HepG2 (cell line): ENCODE data around the gene POLG2. TPM values are rescaled to one million over a fixed set of nuclear protein-coding genes. Genes with fewer than 3 reads are reported as not detected.

Source experiments
- FIP1L1 ChIP-seq: fragments of 200-400 bp; formaldehyde crosslinking; IDR thresholded peaks from 2 replicates; pipeline ENCODE4 v1.6.1; 2018; ENCODE audit warnings: low read depth, mild to moderate bottlenecking, low read length, moderate library complexity, borderline replicate concordance; ENCODE audit not compliant: insufficient read depth
- FUBP1 ChIP-seq: sonication (generic); formaldehyde crosslinking; IDR thresholded peaks from 2 replicates; pipeline ENCODE4 v1.5.1; 2020; ENCODE audit warnings: missing genetic modification reagents, mild to moderate bottlenecking, borderline replicate concordance
- GMEB2 ChIP-seq: IDR thresholded peaks from 2 replicates; pipeline ENCODE4 v1.6.1; 2016; ENCODE audit warnings: missing biosample characterization, missing genetic modification reagents, low read depth
- JDP2 ChIP-seq: sonication (generic); formaldehyde crosslinking; IDR thresholded peaks from 2 replicates; pipeline ENCODE4 v1.8.1; 2022; ENCODE audit warnings: missing genetic modification reagents, borderline replicate concordance
- PHB2 ChIP-seq: fragments of 450-650 bp; IDR thresholded peaks from 2 replicates; pipeline ENCODE4 v1.6.1; 2018; ENCODE audit not compliant: partially characterized antibody
- SIX4 ChIP-seq: sonication (generic); formaldehyde crosslinking; IDR thresholded peaks from 2 replicates; pipeline ENCODE4 v1.4.0; 2020; ENCODE audit warnings: missing genetic modification reagents
- SOX5 ChIP-seq: IDR thresholded peaks from 2 replicates; pipeline ENCODE4 v1.6.1; 2016; ENCODE audit warnings: borderline replicate concordance
- XRCC5 ChIP-seq: fragments of 200-400 bp; formaldehyde crosslinking; optimal IDR thresholded peaks from 2 replicates; pipeline ENCODE3; 2017; ENCODE audit warnings: mild to moderate bottlenecking, low read length
- ZFP90 ChIP-seq: sonication (generic); formaldehyde crosslinking; IDR thresholded peaks from 2 replicates; pipeline ENCODE4 v1.8.0; 2022; ENCODE audit warnings: missing genetic modification reagents, mild to moderate bottlenecking, inconsistent platforms, borderline replicate concordance
- polyA plus RNA-seq, 8 experiments: library from polyadenylated mRNA; depleted of rRNA in 3 of 8; stranded (reverse) in 7 of 8; unstranded in 1 of 8; fragments of >200 nt; fragmentation: Illumina TruSeq in 4 of 8; extraction: Trizol in 4 of 8; gene quantifications; 2 replicates each; pipeline versions ENCODE4 v1.2.1 to v1.2.3, GENCODE V29; 2011 to 2016; ENCODE audit warnings: low read depth in 4 of 8, missing spikeins in 1 of 8, mixed read lengths in 1 of 8; ENCODE audit not compliant: insufficient read depth in 1 of 8
- total RNA-seq, 5 experiments: library from RNA; depleted of rRNA; stranded (reverse); fragments of >200 nt; fragmentation: Illumina TruSeq; extraction: Trizol; gene quantifications; 2 replicates each; pipeline ENCODE4 v1.2.3, GENCODE V29; 2016; ENCODE audit warnings: low read depth in 1 of 5
- TF ChIP-seq, protein P1 (sequence below): sonication (generic); formaldehyde crosslinking; IDR thresholded peaks from 2 replicates; pipeline ENCODE4 v1.4.0; 2020; ENCODE audit warnings: missing genetic modification reagents, borderline replicate concordance
- TF ChIP-seq, protein P2 (sequence below): sonication (generic); formaldehyde crosslinking; IDR thresholded peaks from 2 replicates; pipeline ENCODE4 v1.8.1; 2023; ENCODE audit warnings: missing genetic modification reagents, inconsistent platforms, borderline replicate concordance
- TF ChIP-seq, protein P3 (sequence below): IDR thresholded peaks from 2 replicates; pipeline ENCODE4 v1.6.1; 2016; ENCODE audit warnings: missing compliant biosample characterization, missing genetic modification reagents, borderline replicate concordance
- TF ChIP-seq, protein P4 (sequence below): sonication (generic); formaldehyde crosslinking; IDR thresholded peaks from 2 replicates; pipeline ENCODE4 v1.4.0; 2020; ENCODE audit warnings: missing genetic modification reagents, borderline replicate concordance

POLG2 gene
- total and polyA plus RNA-seq, 2 of the 13 experiments (the other 11 are each of a cell fraction or from before 2014, with no cell fraction given), result 21.1 to 25.5 TPM

DNA sequence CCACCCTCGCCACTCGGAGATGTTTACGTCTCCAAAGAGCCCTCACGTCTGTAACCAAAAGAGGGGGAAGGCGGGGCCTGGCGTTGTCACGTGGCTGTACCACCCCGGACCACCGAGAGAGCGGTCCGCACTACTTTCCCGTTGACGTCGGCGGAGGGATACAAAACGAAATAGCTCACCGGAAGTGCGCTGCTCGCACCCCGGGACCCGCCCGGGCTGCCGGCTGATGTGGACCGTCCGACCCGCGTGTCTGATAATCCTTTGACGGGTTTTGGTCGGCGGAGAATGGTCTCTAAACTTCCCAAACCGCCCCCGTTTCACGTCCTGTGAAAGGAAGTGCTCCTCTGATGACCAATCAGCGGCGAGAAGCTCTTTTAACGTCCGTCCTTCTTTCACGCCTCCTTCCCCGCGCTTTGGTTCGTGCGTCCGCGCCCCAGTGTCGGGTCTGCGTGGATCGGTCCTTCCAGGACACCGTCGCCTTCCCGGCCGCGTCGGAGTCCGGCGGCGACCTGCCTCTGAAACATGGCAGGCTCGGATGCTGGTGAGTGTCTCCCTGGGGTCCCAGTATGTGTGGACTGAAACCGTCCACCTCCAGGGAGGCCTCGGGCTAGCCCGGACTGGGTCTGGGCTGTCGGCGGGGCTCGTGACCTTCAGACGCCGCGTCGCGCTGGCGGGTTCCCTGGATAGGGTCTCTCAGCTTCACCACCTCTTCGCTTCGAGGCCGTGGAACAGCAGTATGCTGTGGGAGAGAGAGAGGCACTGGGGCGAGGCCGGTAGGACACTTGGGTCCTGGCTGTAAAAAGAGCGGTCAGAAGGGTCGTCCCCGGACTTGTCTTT, 9.9 kb upstream of the POLG2 start, which contains the start of gene CEP95 (continued):
- TF ChIP-seq, protein P1, sequence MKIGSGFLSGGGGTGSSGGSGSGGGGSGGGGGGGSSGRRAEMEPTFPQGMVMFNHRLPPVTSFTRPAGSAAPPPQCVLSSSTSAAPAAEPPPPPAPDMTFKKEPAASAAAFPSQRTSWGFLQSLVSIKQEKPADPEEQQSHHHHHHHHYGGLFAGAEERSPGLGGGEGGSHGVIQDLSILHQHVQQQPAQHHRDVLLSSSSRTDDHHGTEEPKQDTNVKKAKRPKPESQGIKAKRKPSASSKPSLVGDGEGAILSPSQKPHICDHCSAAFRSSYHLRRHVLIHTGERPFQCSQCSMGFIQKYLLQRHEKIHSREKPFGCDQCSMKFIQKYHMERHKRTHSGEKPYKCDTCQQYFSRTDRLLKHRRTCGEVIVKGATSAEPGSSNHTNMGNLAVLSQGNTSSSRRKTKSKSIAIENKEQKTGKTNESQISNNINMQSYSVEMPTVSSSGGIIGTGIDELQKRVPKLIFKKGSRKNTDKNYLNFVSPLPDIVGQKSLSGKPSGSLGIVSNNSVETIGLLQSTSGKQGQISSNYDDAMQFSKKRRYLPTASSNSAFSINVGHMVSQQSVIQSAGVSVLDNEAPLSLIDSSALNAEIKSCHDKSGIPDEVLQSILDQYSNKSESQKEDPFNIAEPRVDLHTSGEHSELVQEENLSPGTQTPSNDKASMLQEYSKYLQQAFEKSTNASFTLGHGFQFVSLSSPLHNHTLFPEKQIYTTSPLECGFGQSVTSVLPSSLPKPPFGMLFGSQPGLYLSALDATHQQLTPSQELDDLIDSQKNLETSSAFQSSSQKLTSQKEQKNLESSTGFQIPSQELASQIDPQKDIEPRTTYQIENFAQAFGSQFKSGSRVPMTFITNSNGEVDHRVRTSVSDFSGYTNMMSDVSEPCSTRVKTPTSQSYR (CRISPR knock-in tag), result no peak; the same call in 1 of the 2 replicates
- peak; percentile 61 for TF ChIP-seq XRCC5
- TF ChIP-seq JDP2 (CRISPR knock-in tag), result 0 out of 2 replicates have a peak, but pooled peaks have one; percentile 23
- TF ChIP-seq ZFP90 (CRISPR knock-in tag), result peak; percentile 95
- TF ChIP-seq, protein P2, sequence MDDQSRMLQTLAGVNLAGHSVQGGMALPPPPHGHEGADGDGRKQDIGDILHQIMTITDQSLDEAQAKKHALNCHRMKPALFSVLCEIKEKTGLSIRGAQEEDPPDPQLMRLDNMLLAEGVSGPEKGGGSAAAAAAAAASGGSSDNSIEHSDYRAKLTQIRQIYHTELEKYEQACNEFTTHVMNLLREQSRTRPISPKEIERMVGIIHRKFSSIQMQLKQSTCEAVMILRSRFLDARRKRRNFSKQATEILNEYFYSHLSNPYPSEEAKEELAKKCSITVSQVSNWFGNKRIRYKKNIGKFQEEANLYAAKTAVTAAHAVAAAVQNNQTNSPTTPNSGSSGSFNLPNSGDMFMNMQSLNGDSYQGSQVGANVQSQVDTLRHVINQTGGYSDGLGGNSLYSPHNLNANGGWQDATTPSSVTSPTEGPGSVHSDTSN (CRISPR knock-in tag), result peak; percentile 48; the same call in 1 of the 2 replicates
- TF ChIP-seq FIP1L1, result peak; percentile 16; the same call in 1 of the 2 replicates
- TF ChIP-seq, protein P3, sequence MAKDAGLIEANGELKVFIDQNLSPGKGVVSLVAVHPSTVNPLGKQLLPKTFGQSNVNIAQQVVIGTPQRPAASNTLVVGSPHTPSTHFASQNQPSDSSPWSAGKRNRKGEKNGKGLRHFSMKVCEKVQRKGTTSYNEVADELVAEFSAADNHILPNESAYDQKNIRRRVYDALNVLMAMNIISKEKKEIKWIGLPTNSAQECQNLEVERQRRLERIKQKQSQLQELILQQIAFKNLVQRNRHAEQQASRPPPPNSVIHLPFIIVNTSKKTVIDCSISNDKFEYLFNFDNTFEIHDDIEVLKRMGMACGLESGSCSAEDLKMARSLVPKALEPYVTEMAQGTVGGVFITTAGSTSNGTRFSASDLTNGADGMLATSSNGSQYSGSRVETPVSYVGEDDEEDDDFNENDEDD, result peak; percentile 93
- 0 out of 2 replicates have a peak, but pooled peaks have one; percentile 19 for TF ChIP-seq SIX4 (CRISPR knock-in tag)
- TF ChIP-seq, protein P4, sequence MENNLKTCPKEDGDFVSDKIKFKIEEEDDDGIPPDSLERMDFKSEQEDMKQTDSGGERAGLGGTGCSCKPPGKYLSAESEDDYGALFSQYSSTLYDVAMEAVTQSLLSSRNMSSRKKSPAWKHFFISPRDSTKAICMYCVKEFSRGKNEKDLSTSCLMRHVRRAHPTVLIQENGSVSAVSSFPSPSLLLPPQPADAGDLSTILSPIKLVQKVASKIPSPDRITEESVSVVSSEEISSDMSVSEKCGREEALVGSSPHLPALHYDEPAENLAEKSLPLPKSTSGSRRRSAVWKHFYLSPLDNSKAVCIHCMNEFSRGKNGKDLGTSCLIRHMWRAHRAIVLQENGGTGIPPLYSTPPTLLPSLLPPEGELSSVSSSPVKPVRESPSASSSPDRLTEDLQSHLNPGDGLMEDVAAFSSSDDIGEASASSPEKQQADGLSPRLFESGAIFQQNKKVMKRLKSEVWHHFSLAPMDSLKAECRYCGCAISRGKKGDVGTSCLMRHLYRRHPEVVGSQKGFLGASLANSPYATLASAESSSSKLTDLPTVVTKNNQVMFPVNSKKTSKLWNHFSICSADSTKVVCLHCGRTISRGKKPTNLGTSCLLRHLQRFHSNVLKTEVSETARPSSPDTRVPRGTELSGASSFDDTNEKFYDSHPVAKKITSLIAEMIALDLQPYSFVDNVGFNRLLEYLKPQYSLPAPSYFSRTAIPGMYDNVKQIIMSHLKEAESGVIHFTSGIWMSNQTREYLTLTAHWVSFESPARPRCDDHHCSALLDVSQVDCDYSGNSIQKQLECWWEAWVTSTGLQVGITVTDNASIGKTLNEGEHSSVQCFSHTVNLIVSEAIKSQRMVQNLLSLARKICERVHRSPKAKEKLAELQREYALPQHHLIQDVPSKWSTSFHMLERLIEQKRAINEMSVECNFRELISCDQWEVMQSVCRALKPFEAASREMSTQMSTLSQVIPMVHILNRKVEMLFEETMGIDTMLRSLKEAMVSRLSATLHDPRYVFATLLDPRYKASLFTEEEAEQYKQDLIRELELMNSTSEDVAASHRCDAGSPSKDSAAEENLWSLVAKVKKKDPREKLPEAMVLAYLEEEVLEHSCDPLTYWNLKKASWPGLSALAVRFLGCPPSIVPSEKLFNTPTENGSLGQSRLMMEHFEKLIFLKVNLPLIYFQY (CRISPR knock-in tag), result peak; percentile 42; the same call in 1 of the 2 replicates
- TF ChIP-seq GMEB2 (CRISPR knock-in tag), result peak; percentile 82
- TF ChIP-seq PHB2, result no peak
- peak; percentile 21; the same call in 1 of the 2 replicates for TF ChIP-seq SOX5 (CRISPR knock-in tag)
- TF ChIP-seq FUBP1, result no peak
